HL-60 (cell line): ENCODE results near the gene DNAJC6.

Experiments used
- DNase-seq, 2 experiments: peaks; one replicate each; pipeline ENCODE4 v3.0.0-alpha.2; 2010 to 2020; ENCODE audit warnings: low read depth in 1 of 2, low spot score in 1 of 2
- H3K27ac ChIP-seq: fragments of 250-450 bp; sonication (Bioruptor Pico); replicated peaks from 2 replicates; pipeline ENCODE4 v1.5.1; 2020; ENCODE audit warnings: mild to moderate bottlenecking, moderate library complexity
- H3K27me3 ChIP-seq: fragments of 250-450 bp; sonication (Bioruptor Pico); 2 replicates; pipeline ENCODE4 v1.5.1; 2021; ENCODE audit warnings: mild to moderate bottlenecking, moderate library complexity; ENCODE audit not compliant: insufficient read depth, poor library complexity, severe bottlenecking
- H3K4me3 ChIP-seq: replicated peaks from 2 replicates; pipeline ENCODE4 v1.5.1; 2011; ENCODE audit warnings: mild to moderate bottlenecking, control low read depth, low read length; ENCODE audit not compliant: insufficient read depth
- GABPA ChIP-seq: IDR thresholded peaks from 2 replicates; pipeline ENCODE4 v1.6.1; 2012; ENCODE audit warnings: low read depth
- POLR2AphosphoS5 ChIP-seq: IDR thresholded peaks from 2 replicates; pipeline ENCODE4 v1.6.1; 2012; ENCODE audit warnings: low read depth
- SPI1 ChIP-seq: IDR thresholded peaks from 2 replicates; pipeline ENCODE4 v1.6.1; 2012; ENCODE audit warnings: low read depth, mild to moderate bottlenecking, borderline replicate concordance
- TF ChIP-seq, protein P1 (sequence below): IDR thresholded peaks from 2 replicates; pipeline ENCODE4 v1.6.1; 2012; ENCODE audit warnings: low read depth; ENCODE audit not compliant: insufficient replicate concordance
- TF ChIP-seq, protein P2 (sequence below): IDR thresholded peaks from one replicate; pipeline ENCODE4 v1.5.1; 2011; ENCODE audit warnings: low read length, control low read depth, inconsistent platforms; ENCODE audit not compliant: insufficient read depth

DNAJC6 gene

DNA sequence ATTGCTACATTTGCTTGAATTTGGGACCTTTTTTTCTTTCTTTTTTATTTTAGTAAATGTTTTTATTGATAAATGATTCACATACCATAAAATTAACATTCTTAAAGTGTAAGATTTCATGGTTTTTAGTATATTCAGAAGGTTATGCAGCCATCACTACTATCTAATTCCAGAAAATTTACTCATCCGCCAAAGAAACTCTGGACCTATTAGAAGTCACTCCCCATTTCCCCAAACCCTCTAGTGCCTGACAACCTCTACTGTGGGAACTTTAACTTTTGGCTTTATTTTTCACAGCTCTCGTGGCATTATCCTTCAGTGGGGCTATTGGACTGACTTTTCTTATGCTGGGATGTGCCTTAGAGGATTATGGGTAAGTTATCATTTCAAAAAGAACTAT lies 115.7 kb downstream of the DNAJC6 start:
- Histone ChIP-seq H3K27ac (no peak overlapping the region), H3K27me3 (no peaks in the 10 kb centered on the region), H3K4me3 (no peak overlapping the region)
- TF ChIP-seq SPI1 = no peak
- no peak for TF ChIP-seq POLR2AphosphoS5
- TF ChIP-seq, protein P1, sequence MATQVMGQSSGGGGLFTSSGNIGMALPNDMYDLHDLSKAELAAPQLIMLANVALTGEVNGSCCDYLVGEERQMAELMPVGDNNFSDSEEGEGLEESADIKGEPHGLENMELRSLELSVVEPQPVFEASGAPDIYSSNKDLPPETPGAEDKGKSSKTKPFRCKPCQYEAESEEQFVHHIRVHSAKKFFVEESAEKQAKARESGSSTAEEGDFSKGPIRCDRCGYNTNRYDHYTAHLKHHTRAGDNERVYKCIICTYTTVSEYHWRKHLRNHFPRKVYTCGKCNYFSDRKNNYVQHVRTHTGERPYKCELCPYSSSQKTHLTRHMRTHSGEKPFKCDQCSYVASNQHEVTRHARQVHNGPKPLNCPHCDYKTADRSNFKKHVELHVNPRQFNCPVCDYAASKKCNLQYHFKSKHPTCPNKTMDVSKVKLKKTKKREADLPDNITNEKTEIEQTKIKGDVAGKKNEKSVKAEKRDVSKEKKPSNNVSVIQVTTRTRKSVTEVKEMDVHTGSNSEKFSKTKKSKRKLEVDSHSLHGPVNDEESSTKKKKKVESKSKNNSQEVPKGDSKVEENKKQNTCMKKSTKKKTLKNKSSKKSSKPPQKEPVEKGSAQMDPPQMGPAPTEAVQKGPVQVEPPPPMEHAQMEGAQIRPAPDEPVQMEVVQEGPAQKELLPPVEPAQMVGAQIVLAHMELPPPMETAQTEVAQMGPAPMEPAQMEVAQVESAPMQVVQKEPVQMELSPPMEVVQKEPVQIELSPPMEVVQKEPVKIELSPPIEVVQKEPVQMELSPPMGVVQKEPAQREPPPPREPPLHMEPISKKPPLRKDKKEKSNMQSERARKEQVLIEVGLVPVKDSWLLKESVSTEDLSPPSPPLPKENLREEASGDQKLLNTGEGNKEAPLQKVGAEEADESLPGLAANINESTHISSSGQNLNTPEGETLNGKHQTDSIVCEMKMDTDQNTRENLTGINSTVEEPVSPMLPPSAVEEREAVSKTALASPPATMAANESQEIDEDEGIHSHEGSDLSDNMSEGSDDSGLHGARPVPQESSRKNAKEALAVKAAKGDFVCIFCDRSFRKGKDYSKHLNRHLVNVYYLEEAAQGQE = no peak
- TF ChIP-seq, protein P2, sequence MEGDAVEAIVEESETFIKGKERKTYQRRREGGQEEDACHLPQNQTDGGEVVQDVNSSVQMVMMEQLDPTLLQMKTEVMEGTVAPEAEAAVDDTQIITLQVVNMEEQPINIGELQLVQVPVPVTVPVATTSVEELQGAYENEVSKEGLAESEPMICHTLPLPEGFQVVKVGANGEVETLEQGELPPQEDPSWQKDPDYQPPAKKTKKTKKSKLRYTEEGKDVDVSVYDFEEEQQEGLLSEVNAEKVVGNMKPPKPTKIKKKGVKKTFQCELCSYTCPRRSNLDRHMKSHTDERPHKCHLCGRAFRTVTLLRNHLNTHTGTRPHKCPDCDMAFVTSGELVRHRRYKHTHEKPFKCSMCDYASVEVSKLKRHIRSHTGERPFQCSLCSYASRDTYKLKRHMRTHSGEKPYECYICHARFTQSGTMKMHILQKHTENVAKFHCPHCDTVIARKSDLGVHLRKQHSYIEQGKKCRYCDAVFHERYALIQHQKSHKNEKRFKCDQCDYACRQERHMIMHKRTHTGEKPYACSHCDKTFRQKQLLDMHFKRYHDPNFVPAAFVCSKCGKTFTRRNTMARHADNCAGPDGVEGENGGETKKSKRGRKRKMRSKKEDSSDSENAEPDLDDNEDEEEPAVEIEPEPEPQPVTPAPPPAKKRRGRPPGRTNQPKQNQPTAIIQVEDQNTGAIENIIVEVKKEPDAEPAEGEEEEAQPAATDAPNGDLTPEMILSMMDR = no peak
- TF ChIP-seq GABPA = no peak
- no peak for DNase-seq

DNA sequence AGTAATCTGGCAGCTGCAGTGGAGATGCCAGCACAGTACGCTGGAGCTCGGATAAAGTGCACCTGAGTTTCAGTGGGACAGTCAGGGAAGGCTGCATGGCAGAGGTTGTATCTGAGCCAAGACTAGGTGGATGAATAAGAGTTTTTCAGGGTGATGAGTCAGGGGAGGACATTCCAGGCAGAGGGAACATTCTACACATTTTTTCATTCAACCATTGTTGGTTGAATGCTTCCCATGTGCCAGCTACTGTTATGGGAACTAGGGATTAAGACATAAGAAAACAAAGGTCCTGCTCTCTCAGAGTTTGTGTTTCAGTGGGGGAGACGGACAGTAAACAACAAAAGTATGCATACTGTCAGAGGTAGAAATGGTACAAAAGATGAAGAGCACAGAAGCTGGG lies 116.4 kb downstream of the DNAJC6 start:
- TF ChIP-seq POLR2AphosphoS5 (no peak), SPI1 (no peak), GABPA (no peak)
- TF ChIP-seq, protein P1 = no peak
- TF ChIP-seq, protein P2 = no peak
- Histone ChIP-seq H3K27ac (no peak overlapping the region), H3K4me3 (no peak overlapping the region), H3K27me3 (no peaks in the 10 kb centered on the region)
- DNase-seq = no peak

DNA sequence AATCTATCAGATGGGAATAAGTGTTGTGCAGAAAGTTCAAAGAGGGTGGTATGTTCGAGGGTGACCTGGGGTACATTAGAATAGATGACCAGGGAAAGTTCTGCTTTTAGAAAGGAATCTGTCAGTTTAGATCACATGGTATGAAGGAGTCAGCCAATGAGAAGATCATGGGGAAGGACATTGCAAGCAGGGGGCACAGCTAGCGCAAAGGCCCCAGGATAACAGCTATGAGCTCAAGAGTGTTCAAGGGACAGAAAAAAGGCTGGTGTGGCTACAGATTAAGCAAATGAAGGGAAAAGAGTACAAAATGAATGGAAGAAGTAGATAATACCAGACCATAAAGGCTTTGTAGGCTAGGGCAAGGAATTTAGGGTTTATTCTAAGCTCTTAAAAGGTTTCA lies 119.7 kb downstream of the DNAJC6 start:
- Histone ChIP-seq H3K4me3 (no peak overlapping the region), H3K27me3 (no peaks in the 10 kb centered on the region), H3K27ac (no peak overlapping the region)
- DNase-seq = no peak
- TF ChIP-seq, protein P1 = no peak
- TF ChIP-seq GABPA (no peak), SPI1 (no peak), POLR2AphosphoS5 (no peak)
- TF ChIP-seq, protein P2 = no peak
